Tibial artery (tissue), 4 donors: ENCODE results near the gene FAM217A.

ENCODE experiments used
- DNase-seq, 2 donors: peaks; one replicate each; pipeline ENCODE4 v3.0.0-alpha.2; 2019
- H3K27ac ChIP-seq, 2 donors: fragments of 200-600 bp; sonication (generic) in 1 of 2; 1 replicate in 1 of 2; 2 replicates in 1 of 2; pipeline ENCODE4 v1.5.1; 2018 to 2019; ENCODE audit warnings: mild to moderate bottlenecking in 1 of 2
- H3K27me3 ChIP-seq, 2 donors: fragments of 200-600 bp; sonication (generic) in 1 of 2; one replicate each; pipeline versions ENCODE4 v1.5.1 to v1.6.0; 2016 to 2019
- H3K36me3 ChIP-seq, 3 donors: fragments of 200-600 bp; sonication (generic) in 2 of 3; one replicate each; pipeline ENCODE4 v1.5.1; 2016 to 2019; ENCODE audit warnings: mild to moderate bottlenecking in 2 of 3
- H3K4me1 ChIP-seq, 4 donors: fragments of 200-600 bp; sonication (generic) in 2 of 4; 1 replicate in 3 of 4; 2 replicates in 1 of 4; pipeline ENCODE4 v1.5.1; 2016 to 2019
- H3K4me3 ChIP-seq, 2 donors: fragments of 200-600 bp; sonication (generic) in 1 of 2; 1 replicate in 1 of 2; 2 replicates in 1 of 2; pipeline ENCODE4 v1.5.1; 2018 to 2019; ENCODE audit warnings: mild to moderate bottlenecking in 2 of 2
- H3K9me3 ChIP-seq, 3 donors: fragments of 200-600 bp; sonication (generic) in 1 of 3; one replicate each; pipeline ENCODE4 v1.5.1; 2016 to 2019
- intact Hi-C: fragments of 100-400 bp; cut with DNase I; formaldehyde crosslinking; loops from one replicate; pipeline ENCODE4 v1.15.0; 2023; ENCODE audit warnings: low total_unique reads
- TF ChIP-seq, protein P1 (sequence below), 2 experiments: fragments of 200-600 bp in 1 of 2; fragments of 450-650 bp in 1 of 2; IDR thresholded peaks; one replicate each; pipeline ENCODE4 v1.5.1; 2017 to 2019; ENCODE audit warnings: antibody characterized with exemption in 2 of 2, mild to moderate bottlenecking in 1 of 2, moderate library complexity in 1 of 2

FAM217A gene

DNA sequence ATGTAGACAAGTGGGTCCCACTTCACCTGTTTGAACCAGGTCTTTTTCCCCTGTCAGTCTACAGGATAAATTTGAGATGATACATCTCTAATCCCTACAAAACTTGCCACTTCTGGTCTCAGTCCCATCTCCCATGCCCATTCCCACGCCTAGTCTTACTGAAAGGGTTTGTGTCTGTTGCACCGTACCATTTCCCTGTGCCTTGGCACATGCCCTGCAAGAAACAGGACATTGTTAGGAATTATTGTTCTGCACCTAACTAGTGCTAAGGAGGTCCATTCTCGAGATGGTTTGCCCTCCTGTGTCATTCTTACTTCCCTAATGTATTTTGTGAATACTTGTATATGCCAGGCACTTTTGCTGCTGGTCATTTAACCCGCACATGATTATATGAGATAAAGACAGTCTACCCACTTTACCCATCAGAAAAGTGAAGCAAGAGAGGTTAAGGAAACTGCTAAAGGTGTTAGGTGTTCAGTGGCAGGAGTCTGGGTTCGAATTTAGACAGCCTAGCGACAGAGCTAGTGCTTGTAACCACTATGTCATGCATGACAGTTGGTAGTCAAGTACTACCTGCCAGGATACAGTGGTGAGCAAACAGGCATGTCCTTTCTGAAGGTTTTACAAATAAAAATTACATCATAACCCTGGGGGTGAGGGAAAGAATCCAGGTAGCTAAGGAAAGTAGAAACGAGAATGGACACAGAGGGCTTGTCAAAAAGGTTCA lies 12.7 kb downstream of the FAM217A start:
- H3K27me3 ChIP-seq, result no peaks in the 10 kb centered on the region
- no peak overlapping the region for H3K27ac ChIP-seq
- DNase-seq, result no peak
- no peaks in the 10 kb centered on the region for H3K4me1 ChIP-seq
- TF ChIP-seq, protein P1, sequence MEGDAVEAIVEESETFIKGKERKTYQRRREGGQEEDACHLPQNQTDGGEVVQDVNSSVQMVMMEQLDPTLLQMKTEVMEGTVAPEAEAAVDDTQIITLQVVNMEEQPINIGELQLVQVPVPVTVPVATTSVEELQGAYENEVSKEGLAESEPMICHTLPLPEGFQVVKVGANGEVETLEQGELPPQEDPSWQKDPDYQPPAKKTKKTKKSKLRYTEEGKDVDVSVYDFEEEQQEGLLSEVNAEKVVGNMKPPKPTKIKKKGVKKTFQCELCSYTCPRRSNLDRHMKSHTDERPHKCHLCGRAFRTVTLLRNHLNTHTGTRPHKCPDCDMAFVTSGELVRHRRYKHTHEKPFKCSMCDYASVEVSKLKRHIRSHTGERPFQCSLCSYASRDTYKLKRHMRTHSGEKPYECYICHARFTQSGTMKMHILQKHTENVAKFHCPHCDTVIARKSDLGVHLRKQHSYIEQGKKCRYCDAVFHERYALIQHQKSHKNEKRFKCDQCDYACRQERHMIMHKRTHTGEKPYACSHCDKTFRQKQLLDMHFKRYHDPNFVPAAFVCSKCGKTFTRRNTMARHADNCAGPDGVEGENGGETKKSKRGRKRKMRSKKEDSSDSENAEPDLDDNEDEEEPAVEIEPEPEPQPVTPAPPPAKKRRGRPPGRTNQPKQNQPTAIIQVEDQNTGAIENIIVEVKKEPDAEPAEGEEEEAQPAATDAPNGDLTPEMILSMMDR (IDR thresholded peaks at IDR 0.05), result no peak
- no peaks in the 10 kb centered on the region for H3K9me3 ChIP-seq
- intact Hi-C loops, result no loop called here
- peaks cover 23 to 50% (median 39%) of the 10 kb centered on the region in 3 donors for H3K36me3 ChIP-seq
- no peak overlapping the region for H3K4me3 ChIP-seq

- intact Hi-C loops, result no loop called here
- no peak for DNase-seq
- no peak overlapping the region for H3K4me3 ChIP-seq
- H3K27ac ChIP-seq, result no peak overlapping the region
- H3K4me1 ChIP-seq, result peaks cover 0 to 11% (median 2%) of the 10 kb centered on the region in 4 donors
- TF ChIP-seq, protein P1 (IDR thresholded peaks at IDR 0.05), result no peak
- H3K27me3 ChIP-seq, result no peaks in the 10 kb centered on the region
- peaks cover 70 to 86% (median 80%) of the 10 kb centered on the region in 3 donors for H3K36me3 ChIP-seq
- H3K9me3 ChIP-seq, result no peaks in the 10 kb centered on the region
Measured at GRCh38 chr6:4059115-4059777, 19.7 kb downstream of the FAM217A start.

DNA sequence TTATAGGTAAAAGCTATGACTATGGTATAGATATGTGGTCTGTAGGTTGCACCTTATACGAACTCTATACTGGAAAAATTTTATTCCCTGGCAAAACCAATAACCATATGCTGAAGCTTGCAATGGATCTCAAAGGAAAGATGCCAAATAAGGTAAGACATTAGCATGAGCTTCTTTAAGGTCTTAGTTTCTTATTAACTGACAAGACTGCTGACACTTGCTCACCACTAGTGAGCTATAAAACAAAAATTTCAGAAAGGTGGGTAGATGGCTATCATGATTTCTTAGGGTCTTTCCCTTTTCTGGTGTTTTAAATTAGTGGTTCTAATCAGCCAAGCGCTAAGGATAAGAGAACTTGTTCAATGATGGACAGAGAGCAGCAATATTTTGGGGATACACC lies 21.9 kb downstream of the FAM217A start:
- Histone ChIP-seq H3K27ac (no peak overlapping the region), H3K27me3 (no peaks in the 10 kb centered on the region), H3K36me3 (peaks cover 76 to 86% (median 82%) of the 10 kb centered on the region in 3 donors), H3K4me1 (peaks cover 0 to 11% (median 2%) of the 10 kb centered on the region in 4 donors), H3K9me3 (no peaks in the 10 kb centered on the region), H3K4me3 (no peak overlapping the region)
- no peak for DNase-seq
- TF ChIP-seq, protein P1 (IDR thresholded peaks at IDR 0.05), result no peak
- intact Hi-C loops, result no loop called here

DNA sequence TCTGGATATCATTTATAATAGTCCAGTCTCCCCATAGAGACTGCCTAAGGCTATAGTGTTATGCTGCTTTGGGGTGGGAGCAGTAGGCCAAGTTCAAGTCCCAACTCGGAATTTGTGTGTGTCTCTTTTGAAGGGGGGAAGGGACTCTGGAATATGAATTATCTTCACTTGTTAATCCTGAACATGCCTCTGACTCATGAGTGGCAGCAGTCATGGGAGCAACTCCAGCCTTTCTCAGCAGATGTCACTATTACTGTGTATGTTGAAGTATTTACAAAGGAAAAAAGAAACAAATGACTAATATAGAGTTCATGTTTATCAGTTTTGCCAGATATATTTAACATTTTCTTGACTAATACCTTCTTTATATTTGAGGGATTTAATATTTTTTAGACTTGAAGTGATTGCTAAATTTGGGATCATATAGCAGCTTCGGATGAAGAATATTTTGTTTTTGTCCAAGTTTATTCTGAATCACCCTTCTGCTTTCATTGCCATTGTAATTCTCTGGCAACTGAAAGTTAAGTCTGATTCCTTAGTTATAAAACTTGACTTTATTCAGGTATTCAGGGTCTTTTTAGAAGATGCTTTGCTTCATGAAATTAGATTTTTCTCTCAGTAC lies 23.4 kb downstream of the FAM217A start:
- H3K27me3 ChIP-seq, result no peaks in the 10 kb centered on the region
- TF ChIP-seq, protein P1 (IDR thresholded peaks at IDR 0.05), result peak; percentile 37 to 57
- H3K27ac ChIP-seq, result peak overlapping the region; percentile 48 to 51
- intact Hi-C loops, result loop anchor here (2.0 kb wide), 1 partner anchor 101 kb away; no protein-coding TSS in a partner anchor
- H3K9me3 ChIP-seq, result no peaks in the 10 kb centered on the region
- H3K4me1 ChIP-seq, result peaks cover 0 to 11% (median 2%) of the 10 kb centered on the region in 4 donors
- H3K36me3 ChIP-seq, result peaks cover 71 to 86% (median 86%) of the 10 kb centered on the region in 3 donors
- H3K4me3 ChIP-seq, result no peak overlapping the region
- peak in 1 of 2 donors; percentile 44 for DNase-seq

DNA sequence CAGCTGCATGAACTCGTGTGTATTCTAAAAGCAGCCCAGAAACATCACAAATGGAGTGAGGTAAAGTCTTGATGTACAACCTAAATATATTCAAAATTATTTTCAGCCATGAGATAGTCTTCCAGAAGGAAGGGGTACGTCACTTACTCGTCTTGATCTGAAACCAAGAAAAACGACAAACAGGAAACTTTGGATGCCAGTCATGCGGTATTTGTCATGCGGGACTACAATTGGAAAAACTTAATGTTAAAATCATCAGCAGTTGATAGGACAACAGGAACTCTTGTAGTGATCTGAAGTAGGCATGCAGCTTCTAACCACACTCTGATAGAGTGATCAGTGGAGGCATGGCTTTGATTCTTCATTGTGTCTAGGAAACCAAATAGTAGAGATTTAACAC lies 29.7 kb downstream of the FAM217A start:
- H3K9me3 ChIP-seq, result no peaks in the 10 kb centered on the region
- intact Hi-C loops, result no loop called here
- no peak overlapping the region for H3K4me3 ChIP-seq
- no peak for DNase-seq
- H3K4me1 ChIP-seq, result no peaks in the 10 kb centered on the region
- TF ChIP-seq, protein P1 (IDR thresholded peaks at IDR 0.05), result no peak
- no peaks in the 10 kb centered on the region for H3K27me3 ChIP-seq
- peaks cover 80 to 93% (median 84%) of the 10 kb centered on the region in 3 donors for H3K36me3 ChIP-seq
- no peak overlapping the region for H3K27ac ChIP-seq
